Measurements from ENCODE around the gene ITK. TPM values are rescaled to one million over a fixed set of nuclear protein-coding genes. Genes with fewer than 3 reads are reported as not detected.

Gene ITK
- total RNA-seq, 1 experiment from 2014 or later: not detected

GRCh38 chr5:157279605-157280239, 99.1 kb downstream of the ITK start:
- no peak for DNase-seq (ENCODE audit: low read depth)

GRCh38 chr5:157280927-157281326, 100.3 kb downstream of the ITK start:
- peak; percentile 19 for DNase-seq (ENCODE audit: low read depth)

DNA sequence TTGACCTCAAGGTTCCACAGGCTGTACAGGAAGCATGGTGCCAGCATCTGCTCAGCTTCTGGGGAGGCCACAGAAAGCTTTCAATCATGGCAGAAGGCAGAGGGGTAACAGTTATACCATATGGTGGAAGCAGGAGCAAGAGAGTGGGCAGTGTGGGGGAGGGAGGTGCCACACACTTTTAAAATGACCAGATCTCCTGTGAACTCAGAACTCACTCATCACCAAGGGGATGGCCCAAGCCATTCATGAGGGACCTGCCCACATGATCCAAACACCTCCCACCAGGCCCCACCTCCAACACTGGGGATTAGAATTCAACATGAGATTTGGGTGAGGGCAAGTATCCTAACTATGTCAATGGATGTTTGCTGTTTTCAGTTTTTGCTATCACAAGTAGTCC, 101.5 kb downstream of the ITK start:
- no peak for DNase-seq (ENCODE audit: low read depth)

DNA sequence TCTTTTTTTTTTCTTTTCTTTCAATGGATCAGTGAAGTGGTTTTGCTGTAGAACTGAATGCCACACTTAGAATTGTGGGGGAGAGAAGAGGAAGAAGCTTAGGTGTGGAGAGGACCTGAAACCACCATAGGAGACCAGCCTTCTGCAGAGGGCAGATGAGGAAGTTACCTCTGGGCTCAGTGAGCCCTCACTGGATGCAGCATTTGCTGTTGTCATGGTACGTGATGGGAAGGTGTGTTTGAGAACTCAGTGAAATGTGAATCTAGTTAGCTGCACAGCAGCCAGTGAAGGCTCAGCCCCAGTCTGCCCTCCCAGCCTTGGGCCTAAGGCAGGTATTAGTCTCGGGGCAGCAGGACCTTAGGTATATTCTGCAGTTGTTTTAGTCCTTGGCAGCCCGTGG, 102.8 kb downstream of the ITK start:
- no peak for DNase-seq (ENCODE audit: low read depth)

DNA sequence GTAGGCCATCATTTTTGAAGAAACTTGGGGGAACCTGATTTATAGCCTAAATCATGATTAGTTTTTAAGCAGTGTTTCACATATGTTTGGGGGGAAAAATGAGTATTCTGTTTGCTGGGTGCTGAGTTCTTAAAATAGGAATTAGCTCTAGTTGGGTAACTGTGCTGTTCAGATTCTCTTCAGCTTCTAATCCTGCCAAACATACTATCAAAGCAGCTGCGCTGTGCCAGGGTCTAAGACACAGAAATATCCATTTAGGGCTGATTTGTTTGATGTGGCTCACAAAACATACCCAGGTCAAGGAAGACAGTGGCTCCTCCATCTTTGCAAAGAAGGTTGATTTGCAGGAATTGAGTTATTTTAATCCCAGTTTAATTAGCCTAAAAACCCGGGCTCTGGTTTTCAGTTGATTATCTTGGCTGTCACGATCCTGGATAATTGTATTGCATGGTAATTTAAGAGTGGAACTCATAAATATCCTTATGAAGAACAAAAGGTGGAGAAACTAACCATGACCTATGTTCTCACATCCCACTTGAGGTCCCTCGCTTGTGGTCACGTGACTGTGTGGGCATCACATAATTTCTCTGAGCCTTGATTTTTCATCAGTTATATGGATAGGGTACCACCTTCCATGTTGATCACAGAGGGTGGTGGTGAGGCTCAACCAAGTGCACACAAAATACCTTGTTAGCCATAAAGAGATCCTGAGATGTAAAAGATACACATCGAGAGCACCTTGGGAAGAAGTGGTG, 104.0 kb downstream of the ITK start:
- DNase-seq (ENCODE audit: low read depth): no peak

- DNase-seq (ENCODE audit: low read depth): no peak
Measured at GRCh38 chr5:157285310-157286035, 104.8 kb downstream of the ITK start.

- DNase-seq (ENCODE audit: low read depth): no peak
Measured at GRCh38 chr5:157286761-157287211, 106.1 kb downstream of the ITK start.

GRCh38 chr5:157288405-157289163, 107.9 kb downstream of the ITK start:
- no peak for DNase-seq (ENCODE audit: low read depth)

GRCh38 chr5:157289164-157289819, 108.7 kb downstream of the ITK start:
- no peak for DNase-seq (ENCODE audit: low read depth)

GRCh38 chr5:157290156-157290980, 109.7 kb downstream of the ITK start:
- DNase-seq (ENCODE audit: low read depth): peak; percentile 78

- DNase-seq (ENCODE audit: low read depth): no peak
Measured at GRCh38 chr5:157290981-157291711, 110.5 kb downstream of the ITK start.

DNA sequence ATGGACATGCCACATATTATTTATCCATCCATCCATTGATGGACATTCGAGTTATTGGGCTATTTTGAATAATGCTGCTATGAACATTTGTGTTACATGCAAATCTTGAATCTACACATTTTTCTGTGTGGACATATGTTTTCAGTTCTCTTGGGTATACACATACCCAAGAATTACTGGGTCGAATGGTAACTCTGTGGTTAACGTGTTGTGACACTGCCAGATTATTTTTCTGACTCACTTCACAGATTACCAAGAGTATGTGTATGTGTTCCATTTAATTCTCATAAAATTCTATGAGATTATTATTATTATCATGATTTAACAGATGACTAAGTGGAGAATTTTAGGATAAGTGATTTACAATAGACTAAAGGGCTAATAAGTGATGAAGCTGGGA, 112.0 kb downstream of the ITK start:
- no peak for DNase-seq (ENCODE audit: low read depth)

- DNase-seq (ENCODE audit: low read depth): no peak
Measured at GRCh38 chr5:157294407-157295091, 113.9 kb downstream of the ITK start.

DNA sequence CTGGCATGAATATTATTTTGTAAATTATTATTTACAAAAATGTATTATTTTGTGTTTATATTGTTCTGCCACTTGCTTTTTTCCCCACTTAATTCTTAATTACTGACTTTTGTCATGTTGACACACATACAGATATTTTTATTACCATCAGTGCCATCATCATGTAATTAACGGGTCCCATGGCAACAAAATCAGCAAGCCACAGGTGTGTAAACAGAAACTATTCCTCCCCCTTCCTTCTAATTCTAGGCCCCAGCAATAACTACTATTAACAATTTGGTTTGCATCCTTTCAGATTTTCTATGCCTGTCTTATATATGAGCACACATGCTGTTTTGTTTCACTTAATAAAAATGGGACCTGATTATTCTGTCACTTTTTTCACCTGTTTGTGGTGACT, 114.6 kb downstream of the ITK start:
- no peak for DNase-seq (ENCODE audit: low read depth)

GRCh38 chr5:157300564-157300963, 119.9 kb downstream of the ITK start:
- DNase-seq (ENCODE audit: low read depth): no peak

DNA sequence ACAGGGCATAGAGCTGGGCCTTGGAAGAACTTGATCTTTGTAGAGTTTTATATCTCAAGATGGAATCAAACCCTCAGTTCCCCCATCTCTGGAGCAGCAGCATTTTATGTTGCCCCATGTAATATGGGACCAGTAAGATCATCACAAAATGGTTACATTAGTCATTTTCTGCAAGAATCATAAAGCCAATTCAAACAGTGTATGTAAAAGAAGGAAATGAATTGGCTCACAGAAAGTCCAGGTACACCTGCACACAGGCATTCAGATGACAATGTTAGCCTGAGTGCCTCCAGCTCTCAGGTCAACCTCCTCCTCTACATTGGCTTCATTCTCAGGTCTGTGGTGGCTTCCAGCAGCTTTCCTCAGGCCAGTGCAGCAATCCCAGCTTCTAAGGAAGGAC, 120.4 kb downstream of the ITK start:
- no peak for DNase-seq (ENCODE audit: low read depth)

GRCh38 chr5:157303023-157303422, 122.4 kb downstream of the ITK start:
- DNase-seq (ENCODE audit: low read depth): no peak

DNA sequence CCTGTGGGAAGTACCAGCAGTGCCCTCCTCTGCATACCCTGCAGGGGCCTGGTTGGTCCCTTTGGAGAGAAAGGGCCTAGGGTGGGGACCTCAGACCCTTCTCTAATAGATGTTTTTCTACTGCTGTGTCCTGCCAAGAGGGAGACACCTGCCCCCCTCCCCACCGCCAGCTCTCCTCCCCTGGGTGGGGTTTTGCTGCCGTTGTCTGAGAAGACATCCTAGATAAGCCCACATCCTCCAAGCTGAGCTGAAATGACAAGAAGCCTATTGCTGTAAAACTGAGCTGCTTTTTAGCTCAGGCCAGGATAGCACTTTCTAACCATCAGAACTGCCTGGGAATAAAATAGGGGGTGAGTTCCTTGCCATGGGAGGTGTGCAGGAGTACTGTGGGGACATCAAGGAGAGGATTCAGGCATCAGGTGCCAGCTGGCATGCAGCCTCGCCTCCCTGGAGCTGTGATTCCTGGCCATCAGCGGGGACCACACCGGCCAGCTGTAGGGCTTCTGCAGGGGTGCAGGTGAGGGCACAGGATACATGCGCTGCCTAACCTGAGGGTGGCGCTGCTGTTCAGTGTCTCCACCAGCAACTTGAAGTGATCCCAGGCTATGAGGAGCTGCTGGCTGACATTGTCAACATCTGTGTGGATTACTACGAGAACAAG, 123.2 kb downstream of the ITK start:
- peak; percentile 24 for DNase-seq (ENCODE audit: low read depth)

Data from Daoy (cell line).